GM23338 (cell line): Measurements from ENCODE around the gene ISL2.

Source experiments
- CREB1 ChIP-seq: fragments of 250-450 bp; sonication (Bioruptor Pico); IDR thresholded peaks from 2 replicates; pipeline ENCODE4 v1.5.0; 2020; ENCODE audit warnings: low read depth, mild to moderate bottlenecking, moderate library complexity
- EZH2 ChIP-seq: fragments of 200-600 bp; sonication (generic); IDR thresholded peaks from one replicate; pipeline ENCODE4 v1.8.0; 2017; ENCODE audit warnings: antibody characterized with exemption, mild to moderate bottlenecking, low read depth; ENCODE audit not compliant: unreplicated experiment
- EZH2phosphoT487 ChIP-seq: fragments of 200-600 bp; sonication (generic); IDR thresholded peaks from one replicate; pipeline ENCODE4 v1.8.1; 2018; ENCODE audit warnings: antibody characterized with exemption; ENCODE audit not compliant: unreplicated experiment
- JUNB ChIP-seq: IDR thresholded peaks from one replicate; pipeline ENCODE4 v1.6.1; 2016; ENCODE audit warnings: antibody characterized with exemption; ENCODE audit not compliant: unreplicated experiment
- POLR2AphosphoS5 ChIP-seq: IDR thresholded peaks from 2 replicates; pipeline ENCODE4 v1.6.1; 2016; ENCODE audit warnings: antibody characterized with exemption, low read depth
- TF ChIP-seq, protein P1 (sequence below), 2 experiments: fragments of 200-600 bp in 1 of 2; sonication (generic) in 1 of 2; conservative IDR thresholded peaks; 2 replicates each; pipeline versions ENCODE4 v1.5.1 to v1.6.1; 2016 to 2017; ENCODE audit warnings: antibody characterized with exemption in 2 of 2, low read depth in 2 of 2, mild to moderate bottlenecking in 2 of 2, moderate library complexity in 1 of 2

DNA sequence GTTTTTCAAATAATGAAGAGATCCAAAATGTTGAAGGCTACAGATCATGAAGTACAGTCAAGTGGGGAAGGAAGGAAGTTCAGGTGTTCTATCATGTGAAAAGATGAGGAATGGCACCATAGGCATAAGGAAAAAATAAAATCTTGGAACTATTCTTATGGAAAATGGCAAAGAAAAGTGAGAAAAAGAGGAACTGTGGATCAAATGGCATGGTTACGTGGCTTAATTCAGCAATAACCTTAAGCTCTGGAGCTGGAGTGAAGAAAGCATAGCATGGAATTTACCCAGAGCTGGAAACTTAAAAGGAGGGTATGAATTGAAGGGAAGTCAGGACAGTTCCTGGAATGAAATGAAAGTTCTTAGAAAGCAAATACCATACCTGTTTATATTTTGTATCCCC, 39.7 kb upstream of the ISL2 start:
- TF ChIP-seq POLR2AphosphoS5 (no peak), JUNB (no peak), EZH2 (no peak), CREB1 (CRISPR knock-in tag) (no peak), EZH2phosphoT487 (no peak)
- TF ChIP-seq, protein P1, sequence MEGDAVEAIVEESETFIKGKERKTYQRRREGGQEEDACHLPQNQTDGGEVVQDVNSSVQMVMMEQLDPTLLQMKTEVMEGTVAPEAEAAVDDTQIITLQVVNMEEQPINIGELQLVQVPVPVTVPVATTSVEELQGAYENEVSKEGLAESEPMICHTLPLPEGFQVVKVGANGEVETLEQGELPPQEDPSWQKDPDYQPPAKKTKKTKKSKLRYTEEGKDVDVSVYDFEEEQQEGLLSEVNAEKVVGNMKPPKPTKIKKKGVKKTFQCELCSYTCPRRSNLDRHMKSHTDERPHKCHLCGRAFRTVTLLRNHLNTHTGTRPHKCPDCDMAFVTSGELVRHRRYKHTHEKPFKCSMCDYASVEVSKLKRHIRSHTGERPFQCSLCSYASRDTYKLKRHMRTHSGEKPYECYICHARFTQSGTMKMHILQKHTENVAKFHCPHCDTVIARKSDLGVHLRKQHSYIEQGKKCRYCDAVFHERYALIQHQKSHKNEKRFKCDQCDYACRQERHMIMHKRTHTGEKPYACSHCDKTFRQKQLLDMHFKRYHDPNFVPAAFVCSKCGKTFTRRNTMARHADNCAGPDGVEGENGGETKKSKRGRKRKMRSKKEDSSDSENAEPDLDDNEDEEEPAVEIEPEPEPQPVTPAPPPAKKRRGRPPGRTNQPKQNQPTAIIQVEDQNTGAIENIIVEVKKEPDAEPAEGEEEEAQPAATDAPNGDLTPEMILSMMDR (conservative IDR thresholded peaks at IDR 0.05; ENCODE audit: low read depth in 2 of 2) = no peak
